Suprapubic skin (tissue), 4 donors: ENCODE measurements around the gene POLG2. TPM values are rescaled to one million over a fixed set of nuclear protein-coding genes. Genes with fewer than 3 reads are reported as not detected.

Source experiments
- DNase-seq, 2 donors: peaks; one replicate each; pipeline ENCODE4 v3.0.0-alpha.2; 2019; ENCODE audit warnings: low spot score in 2 of 2
- H3K27ac ChIP-seq: fragments of 200-600 bp; sonication (generic); one replicate; pipeline ENCODE4 v1.5.1; 2019
- H3K27me3 ChIP-seq: fragments of 200-600 bp; sonication (generic); one replicate; pipeline ENCODE4 v1.5.1; 2019
- H3K36me3 ChIP-seq: fragments of 200-600 bp; sonication (generic); one replicate; pipeline ENCODE4 v1.5.1; 2019
- H3K4me1 ChIP-seq: fragments of 200-600 bp; sonication (generic); one replicate; pipeline ENCODE4 v1.5.1; 2019
- H3K4me3 ChIP-seq: fragments of 200-600 bp; sonication (generic); one replicate; pipeline ENCODE4 v1.5.1; 2019; ENCODE audit warnings: mild to moderate bottlenecking
- H3K9me3 ChIP-seq: fragments of 200-600 bp; sonication (generic); one replicate; pipeline ENCODE4 v1.5.1; 2019
- EP300 ChIP-seq: sonication (generic); formaldehyde crosslinking; IDR thresholded peaks from one replicate; pipeline ENCODE4 v1.6.1; 2017; ENCODE audit warnings: antibody characterized with exemption
- POLR2A ChIP-seq, 2 donors: fragments of 450-650 bp; IDR thresholded peaks; one replicate each; pipeline ENCODE4 v1.6.1; 2017; ENCODE audit warnings: antibody characterized with exemption in 2 of 2, mild to moderate bottlenecking in 2 of 2, moderate library complexity in 2 of 2
- POLR2AphosphoS5 ChIP-seq, 3 donors: sonication (generic); formaldehyde crosslinking; IDR thresholded peaks; one replicate each; pipeline ENCODE4 v1.6.1; 2017; ENCODE audit warnings: antibody characterized with exemption in 3 of 3
- WGBS: methylation state at CpG from one replicate; pipeline ENCODE4 v1.1.5; 2018; 5-methylcytosine and 5-hydroxymethylcytosine counted together
- total RNA-seq, 4 donors: library from RNA; depleted of rRNA; stranded (reverse); fragments of >200 nt; gene quantifications; one replicate each; pipeline ENCODE4 v1.1.0, GENCODE V29; 2016
- TF ChIP-seq, protein P1 (sequence below), 2 donors: fragments of 200-600 bp in 1 of 2; fragments of 450-650 bp in 1 of 2; sonication (generic) in 1 of 2; IDR thresholded peaks; one replicate each; pipeline ENCODE4 v1.5.1; 2016 to 2019; ENCODE audit warnings: antibody characterized with exemption in 2 of 2, mild to moderate bottlenecking in 1 of 2, moderate library complexity in 1 of 2

POLG2 gene
- total RNA-seq, 4 donors from 2014 or later: 2.7 to 23.2 (median 5.0) TPM

DNA sequence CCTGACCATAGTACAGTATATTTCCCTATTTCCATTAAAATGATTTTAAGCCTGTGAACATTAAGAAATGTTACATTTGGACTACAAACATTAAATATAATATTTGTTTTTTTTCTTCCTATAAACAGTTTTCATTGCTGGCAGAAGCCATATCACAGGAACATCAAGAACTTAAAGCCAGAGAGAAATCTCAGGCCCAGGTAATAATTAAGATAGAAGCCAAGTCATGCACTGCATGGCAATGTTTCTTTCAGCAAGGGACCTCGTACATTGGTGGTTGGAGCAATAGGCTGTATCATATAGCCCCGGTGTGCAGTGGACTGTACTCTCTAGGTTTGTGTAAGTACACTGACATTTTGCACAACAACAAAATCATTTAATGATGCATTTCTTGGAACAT is 40.1 kb upstream of the POLG2 start:
- H3K36me3 ChIP-seq: peaks cover 85% of the 10 kb centered on the region

DNA sequence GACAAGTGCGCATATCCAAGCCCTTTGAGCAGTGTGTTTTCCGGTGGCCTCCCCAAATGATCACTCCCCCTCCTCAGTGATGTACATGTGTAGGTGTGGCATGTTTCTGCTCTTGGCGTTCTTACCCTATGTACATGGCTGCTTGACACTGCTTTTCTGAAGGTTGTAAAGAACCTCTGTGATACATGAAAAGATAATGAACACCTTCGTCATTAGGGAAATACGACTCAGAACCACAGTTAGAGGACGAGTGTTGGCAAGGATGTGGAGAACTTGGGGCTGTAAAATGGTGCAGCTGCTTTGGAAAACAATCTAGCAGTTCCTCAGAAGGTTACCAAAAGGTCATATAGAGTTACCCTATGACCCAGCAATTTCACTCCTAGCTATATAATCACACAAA is 38.5 kb upstream of the POLG2 start:
- no peak for DNase-seq
- 75% methylated on average over 6 of the region's 6 CpGs for WGBS
- no peak overlapping the region for H3K4me3 ChIP-seq
- no peak overlapping the region for H3K27ac ChIP-seq
- no peaks in the 10 kb centered on the region for H3K27me3 ChIP-seq
- TF ChIP-seq, protein P1, sequence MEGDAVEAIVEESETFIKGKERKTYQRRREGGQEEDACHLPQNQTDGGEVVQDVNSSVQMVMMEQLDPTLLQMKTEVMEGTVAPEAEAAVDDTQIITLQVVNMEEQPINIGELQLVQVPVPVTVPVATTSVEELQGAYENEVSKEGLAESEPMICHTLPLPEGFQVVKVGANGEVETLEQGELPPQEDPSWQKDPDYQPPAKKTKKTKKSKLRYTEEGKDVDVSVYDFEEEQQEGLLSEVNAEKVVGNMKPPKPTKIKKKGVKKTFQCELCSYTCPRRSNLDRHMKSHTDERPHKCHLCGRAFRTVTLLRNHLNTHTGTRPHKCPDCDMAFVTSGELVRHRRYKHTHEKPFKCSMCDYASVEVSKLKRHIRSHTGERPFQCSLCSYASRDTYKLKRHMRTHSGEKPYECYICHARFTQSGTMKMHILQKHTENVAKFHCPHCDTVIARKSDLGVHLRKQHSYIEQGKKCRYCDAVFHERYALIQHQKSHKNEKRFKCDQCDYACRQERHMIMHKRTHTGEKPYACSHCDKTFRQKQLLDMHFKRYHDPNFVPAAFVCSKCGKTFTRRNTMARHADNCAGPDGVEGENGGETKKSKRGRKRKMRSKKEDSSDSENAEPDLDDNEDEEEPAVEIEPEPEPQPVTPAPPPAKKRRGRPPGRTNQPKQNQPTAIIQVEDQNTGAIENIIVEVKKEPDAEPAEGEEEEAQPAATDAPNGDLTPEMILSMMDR (IDR thresholded peaks at IDR 0.05): no peak
- TF ChIP-seq POLR2AphosphoS5 (IDR thresholded peaks at IDR 0.05) (no peak), EP300 (no peak), POLR2A (IDR thresholded peaks at IDR 0.05) (no peak)
- H3K9me3 ChIP-seq: no peaks in the 10 kb centered on the region
- peaks cover 90% of the 10 kb centered on the region for H3K36me3 ChIP-seq
- H3K4me1 ChIP-seq: peaks cover 6% of the 10 kb centered on the region

More for the DNA sequence above, 40.1 kb upstream of the POLG2 start:
- TF ChIP-seq, protein P1 (IDR thresholded peaks at IDR 0.05): no peak
- TF ChIP-seq POLR2A (IDR thresholded peaks at IDR 0.05) (no peak), EP300 (no peak), POLR2AphosphoS5 (IDR thresholded peaks at IDR 0.05) (no peak)
- Histone ChIP-seq H3K27ac (no peak overlapping the region), H3K27me3 (no peaks in the 10 kb centered on the region), H3K4me3 (no peak overlapping the region), H3K9me3 (no peaks in the 10 kb centered on the region), H3K4me1 (peaks cover 4% of the 10 kb centered on the region)
- WGBS: 88% methylated on average over 2 of the region's 2 CpGs
- DNase-seq: no peak

DNA sequence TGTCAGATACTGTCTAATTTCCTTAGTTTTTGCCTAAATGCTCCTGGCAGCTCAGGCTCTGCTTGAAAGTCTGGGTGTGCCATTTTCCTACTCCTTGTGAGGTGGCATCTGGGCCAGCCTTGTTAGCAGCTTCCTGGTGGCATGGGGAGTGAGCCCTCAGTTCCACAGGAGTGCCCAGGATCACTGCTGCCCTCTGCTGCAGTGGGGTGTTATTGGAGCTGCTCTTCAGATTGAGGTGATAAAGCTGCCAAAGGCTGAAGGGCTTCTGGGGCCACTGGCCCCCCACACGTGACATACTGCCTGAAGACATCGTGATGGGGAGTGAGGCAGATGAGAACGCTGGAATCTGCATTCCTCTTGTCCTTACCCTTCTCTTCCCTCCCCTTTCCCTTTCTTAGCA is 37.3 kb upstream of the POLG2 start:
- peaks cover 95% of the 10 kb centered on the region for H3K36me3 ChIP-seq

DNA sequence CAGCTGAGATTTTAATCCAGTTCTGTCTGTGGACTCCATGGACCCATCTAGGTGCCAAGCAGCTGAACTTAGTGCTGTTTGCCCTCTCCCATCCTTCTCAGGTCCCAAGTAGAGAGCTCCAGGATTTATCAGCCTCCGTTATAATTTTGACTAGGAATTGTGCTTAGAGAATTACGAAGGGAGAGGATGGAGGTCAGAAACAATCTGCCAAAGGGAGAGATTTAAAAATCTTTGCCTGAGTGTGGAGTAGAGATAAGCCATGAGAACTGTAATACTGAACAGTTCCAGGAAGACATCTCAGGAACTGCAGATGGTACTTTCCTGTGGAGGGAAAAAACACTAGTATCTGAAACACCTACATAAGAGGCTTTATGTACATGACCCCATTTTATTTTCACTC is 36.9 kb upstream of the POLG2 start:
- H3K27me3 ChIP-seq: no peaks in the 10 kb centered on the region
- no peak for DNase-seq
- 94% methylated on average over 2 of the region's 2 CpGs for WGBS
- peaks cover 98% of the 10 kb centered on the region for H3K36me3 ChIP-seq
- H3K4me3 ChIP-seq: no peak overlapping the region
- no peak overlapping the region for H3K27ac ChIP-seq
- no peak for TF ChIP-seq POLR2AphosphoS5 (IDR thresholded peaks at IDR 0.05)
- no peak for TF ChIP-seq EP300
- no peak for TF ChIP-seq POLR2A (IDR thresholded peaks at IDR 0.05)
- TF ChIP-seq, protein P1 (IDR thresholded peaks at IDR 0.05): no peak
- no peaks in the 10 kb centered on the region for H3K9me3 ChIP-seq
- peaks cover 6% of the 10 kb centered on the region for H3K4me1 ChIP-seq

More for the DNA sequence above, 37.3 kb upstream of the POLG2 start:
- TF ChIP-seq EP300 (no peak), POLR2AphosphoS5 (IDR thresholded peaks at IDR 0.05) (no peak), POLR2A (IDR thresholded peaks at IDR 0.05) (no peak)
- TF ChIP-seq, protein P1 (IDR thresholded peaks at IDR 0.05): no peak
- no peak overlapping the region for H3K4me3 ChIP-seq
- H3K27ac ChIP-seq: no peak overlapping the region
- no peaks in the 10 kb centered on the region for H3K27me3 ChIP-seq
- WGBS: 65% methylated on average over 3 of the region's 3 CpGs
- H3K4me1 ChIP-seq: peaks cover 6% of the 10 kb centered on the region
- no peaks in the 10 kb centered on the region for H3K9me3 ChIP-seq
- DNase-seq: no peak

DNA sequence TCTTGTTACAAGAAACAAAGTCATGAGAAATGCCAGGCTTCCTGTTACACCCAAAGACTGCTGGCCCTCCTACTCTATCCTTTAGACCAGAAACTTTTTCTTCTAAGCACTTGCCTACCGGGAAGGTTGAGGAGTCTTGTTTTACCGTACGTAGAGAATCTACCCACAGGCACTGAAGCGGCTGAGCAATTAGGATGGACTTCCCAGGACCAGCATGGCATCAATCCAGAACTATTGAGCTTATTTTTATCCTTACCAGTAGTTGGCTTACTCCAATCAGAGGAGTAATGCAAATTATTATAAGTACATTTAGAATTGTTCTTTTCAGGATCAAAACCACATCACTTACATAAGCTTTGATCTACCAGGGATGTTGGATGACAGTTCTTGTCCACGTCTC is 35.6 kb upstream of the POLG2 start:
- 88% methylated on average over 5 of the region's 5 CpGs for whole genome bisulfite sequencing
- H3K27ac ChIP-seq: no peak overlapping the region
- no peak for TF ChIP-seq EP300
- TF ChIP-seq, protein P1 (IDR thresholded peaks at IDR 0.05): no peak
- TF ChIP-seq POLR2A (IDR thresholded peaks at IDR 0.05): no peak
- TF ChIP-seq POLR2AphosphoS5 (IDR thresholded peaks at IDR 0.05): no peak
- DNase-seq: no peak
- H3K27me3 ChIP-seq: no peaks in the 10 kb centered on the region
- no peaks in the 10 kb centered on the region for H3K9me3 ChIP-seq
- peaks cover 100% of the 10 kb centered on the region for H3K36me3 ChIP-seq
- peaks cover 6% of the 10 kb centered on the region for H3K4me1 ChIP-seq
- H3K4me3 ChIP-seq: no peak overlapping the region
